HK-2 (cell line): ENCODE measurements around the gene HEXA.
A peak's percentile ranks its signal among the peaks of the same experiment; 100 is the strongest.

Source experiments
- DNase-seq: peaks from one replicate; pipeline ENCODE4 v3.0.0-alpha.2; 2018; ENCODE audit not compliant: unreplicated experiment

The HEXA gene

DNA sequence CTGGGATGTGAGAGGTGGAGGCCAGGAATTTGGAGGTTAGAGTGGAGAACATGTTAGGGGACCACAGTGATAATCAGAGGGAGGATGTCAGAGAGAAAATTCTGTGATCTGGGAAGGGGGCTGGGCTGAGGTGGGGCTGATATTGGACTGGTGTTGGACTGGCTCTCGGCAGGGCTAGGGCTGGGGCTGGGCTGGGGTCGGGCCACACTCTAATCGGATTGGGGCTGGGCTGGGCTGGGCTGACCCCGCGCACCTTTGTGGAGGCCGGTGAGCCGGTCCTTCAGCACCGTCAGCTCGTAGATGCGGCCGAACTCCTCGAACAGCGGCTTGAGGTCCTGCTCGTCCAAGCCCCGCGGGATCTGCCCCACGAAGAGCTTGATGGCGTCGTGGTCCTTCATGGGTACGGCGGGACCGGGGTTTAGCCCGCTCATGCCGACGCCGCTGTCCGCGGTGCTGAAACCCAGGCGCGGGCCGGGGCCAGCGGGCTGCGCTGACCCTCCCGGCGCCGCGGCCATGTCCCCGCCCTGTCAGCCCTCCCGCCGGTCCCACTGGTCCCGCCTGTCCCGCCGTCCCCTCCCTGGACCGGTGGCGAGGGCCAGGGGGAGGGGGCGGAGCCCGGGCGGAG, 56.3 kb downstream of the HEXA start:
- peak; percentile 69 for DNase-seq

DNA sequence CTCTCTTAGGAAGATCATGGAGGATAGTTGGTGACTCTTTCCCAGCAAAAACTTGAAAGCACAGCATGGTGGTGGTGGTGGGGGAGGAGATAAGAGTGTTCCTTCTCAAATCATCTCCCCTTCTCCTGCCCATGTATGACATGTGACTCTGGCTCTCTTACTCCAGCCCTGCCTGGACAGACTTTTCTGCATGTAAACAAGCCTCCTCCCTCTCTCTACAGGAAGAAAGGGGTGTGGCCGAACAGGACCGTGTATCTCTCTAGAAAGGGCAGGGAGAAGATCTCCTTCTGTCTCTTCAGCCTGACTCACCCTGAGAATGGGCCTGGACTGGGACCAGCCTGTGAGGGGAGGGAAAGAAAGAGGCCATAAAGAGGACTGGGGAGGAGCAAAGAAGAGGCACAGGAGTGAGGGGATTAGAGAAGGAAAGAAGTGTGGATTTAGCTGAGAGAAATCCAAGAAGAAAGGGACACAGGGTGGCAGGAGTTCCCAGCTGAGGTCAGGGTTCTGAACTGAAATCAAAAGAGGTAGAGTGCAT, 57.3 kb downstream of the HEXA start:
- DNase-seq: no peak

DNA sequence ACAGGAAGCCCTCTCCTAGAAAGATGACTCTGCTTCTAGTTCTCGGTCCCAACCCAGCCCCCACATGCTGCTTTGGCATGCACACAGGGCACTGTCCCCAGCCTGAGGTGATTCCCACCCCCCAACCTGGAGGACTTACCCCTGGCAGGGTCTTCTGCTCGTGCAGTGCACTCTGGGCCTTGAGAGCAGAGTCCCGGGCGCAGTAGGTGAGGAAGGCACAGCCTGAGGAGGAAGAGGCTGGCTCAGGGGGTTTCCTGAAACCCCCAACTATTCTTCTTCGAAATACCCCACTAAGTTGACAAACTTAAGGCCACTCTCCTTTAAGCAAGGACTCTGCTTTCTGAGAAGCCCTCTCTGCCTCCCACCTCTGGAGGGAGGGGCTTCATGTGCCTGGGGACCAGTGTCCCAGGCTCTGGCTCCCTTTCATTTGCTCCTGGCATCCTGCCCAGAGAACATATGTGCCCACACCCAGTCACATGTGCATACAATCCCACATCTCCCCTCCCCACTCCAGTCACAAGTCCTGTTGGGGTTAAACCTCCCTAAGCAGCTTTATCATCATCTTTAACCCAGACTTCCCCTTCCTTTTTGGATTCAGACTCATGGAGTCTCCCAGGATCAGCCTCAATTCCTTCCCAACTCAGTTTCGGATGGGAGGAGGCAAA, 60.0 kb downstream of the HEXA start:
- no peak for DNase-seq

DNA sequence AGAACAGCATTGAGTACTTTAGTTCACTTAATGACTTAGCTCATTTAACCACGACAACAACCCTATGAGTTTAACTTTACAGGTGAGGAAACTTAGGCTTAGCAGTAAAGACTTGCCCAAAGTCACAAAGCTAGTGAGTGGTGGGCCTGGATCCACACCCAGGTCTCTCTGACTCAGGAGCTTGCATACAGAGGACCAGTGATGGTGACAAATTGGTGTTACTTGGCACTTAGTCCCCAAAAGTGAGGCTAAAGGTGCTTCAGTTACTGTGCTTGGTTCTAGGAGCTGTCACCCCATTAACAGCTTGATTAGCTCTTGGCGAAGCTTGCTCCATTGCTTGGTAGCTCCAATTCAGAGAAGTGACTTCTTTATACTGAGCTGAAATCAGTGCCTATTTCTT, 61.9 kb downstream of the HEXA start:
- no peak for DNase-seq

DNA sequence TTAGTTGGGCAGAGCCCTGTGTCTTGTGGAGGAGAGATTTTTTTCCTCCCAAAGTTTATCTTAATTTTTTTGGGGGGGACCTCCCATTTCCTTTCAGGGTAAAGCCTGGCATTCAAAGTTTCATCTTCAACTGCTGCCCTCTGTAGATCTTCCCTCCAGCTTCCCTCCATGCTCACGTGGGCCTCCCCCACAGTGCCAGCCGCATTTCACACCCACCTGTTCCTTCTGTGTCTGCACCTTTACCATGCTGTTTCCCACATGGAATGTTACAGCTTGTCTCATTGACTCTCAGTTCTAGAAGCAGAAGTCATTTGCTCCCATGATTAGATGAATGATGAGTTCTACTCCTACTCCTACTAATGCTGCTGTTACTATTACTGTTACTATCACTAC, 62.4 kb downstream of the HEXA start:
- DNase-seq: no peak

DNA sequence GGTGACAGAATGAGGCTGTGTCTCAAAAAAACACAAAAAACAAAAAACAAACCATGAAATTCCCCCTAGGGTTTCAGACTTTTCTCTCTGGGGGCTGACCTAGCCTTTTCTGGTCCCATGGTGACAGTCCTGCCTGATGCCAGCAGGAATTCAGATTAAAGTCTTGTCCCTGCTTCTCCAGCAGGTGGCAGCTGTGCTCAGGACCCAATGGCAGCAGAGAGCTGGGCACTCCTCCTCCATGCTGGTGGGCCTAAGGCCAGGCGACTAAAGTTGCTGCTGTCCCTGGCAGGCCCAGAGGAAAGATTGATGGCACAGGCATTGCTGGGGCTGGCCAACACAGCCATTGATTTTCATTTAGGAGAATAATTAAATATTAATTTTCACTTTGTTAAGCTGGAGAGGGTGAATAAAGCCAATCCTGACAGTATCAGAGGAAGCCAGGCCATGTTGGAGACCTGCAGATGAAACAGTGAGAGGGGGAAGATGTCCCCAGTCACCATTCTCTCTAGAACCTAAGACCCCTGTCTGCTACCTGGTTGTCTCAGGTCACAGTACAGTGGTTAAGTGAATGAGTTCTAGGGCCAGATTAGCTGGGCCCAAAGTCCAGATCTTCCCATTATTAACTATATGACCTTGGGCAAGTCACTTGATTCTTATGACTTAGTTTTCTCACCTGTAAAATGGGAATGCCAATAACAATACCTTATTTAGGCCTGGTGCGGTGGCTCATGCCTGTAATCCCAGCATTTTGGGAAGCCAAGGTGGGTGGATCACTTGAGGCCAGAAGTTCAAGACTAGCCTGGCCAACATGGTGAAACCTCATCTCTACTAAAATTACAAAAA, 63.0 kb downstream of the HEXA start:
- peak; percentile 49 for DNase-seq

DNA sequence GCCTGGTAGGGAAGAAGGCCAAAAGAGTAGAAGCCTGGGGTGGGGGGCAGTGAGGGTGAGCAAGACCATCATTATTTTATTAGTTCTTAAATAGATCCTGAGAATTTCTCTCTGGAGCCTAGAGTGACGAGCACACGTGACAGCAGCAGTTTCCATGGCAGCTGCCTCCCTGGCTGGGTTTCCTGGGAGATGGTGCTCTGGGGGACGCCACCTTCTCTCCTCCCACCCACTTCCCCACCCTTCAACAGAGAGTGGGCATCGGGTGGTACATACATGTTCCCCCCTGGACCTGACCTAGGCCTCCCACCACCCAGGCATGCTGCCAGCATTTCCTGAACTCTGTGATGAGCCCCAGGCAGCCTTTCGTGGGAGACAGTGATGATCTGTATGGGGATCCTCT, 68.8 kb downstream of the HEXA start:
- no peak for DNase-seq

DNA sequence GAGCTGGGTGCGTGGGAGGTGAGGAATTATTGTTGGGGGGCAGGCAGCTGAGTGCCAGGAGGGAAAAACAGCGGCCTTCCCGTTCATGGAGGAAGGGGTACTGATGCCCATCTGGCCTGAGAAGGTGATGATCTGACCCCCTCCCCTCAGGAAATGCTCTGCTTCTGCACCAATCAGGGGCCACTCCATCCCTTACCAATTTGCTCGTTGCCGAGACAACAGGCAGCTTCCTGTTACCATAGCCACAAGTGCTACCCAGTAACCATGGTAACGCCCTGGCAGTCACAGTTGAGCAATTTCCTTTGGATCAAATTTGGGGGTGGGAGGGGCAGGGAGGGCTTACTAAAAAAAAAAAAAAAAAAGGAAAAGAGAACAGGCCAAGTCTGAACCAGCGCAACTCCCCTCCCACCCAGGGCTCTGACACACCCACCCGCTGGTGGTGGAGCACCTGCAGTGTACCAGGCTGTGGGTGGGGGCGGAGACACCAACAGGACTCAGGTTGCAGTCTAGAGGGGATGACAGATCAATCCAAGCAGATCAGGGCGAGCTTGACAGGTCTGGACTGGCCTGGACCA, 69.5 kb downstream of the HEXA start:
- DNase-seq: no peak

DNA sequence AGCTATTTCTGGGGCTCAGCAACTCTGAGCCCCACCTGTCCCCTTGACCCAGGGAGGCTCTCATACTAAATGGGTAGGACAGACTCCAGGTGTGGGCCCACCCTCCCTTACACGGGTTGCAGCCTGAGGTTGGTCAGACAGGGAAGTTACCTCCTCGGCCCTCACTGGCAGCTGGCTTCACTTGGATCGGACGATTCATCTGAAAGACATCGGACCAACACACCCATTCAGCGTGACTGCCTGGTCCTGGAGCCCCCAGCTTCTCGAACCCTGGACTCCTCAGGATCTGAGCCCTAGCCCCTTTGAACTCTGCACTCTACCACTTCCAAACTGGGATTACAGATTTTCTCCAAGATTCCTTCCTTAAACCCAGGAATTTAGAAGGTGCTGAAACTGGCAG, 71.2 kb downstream of the HEXA start:
- no peak for DNase-seq

DNA sequence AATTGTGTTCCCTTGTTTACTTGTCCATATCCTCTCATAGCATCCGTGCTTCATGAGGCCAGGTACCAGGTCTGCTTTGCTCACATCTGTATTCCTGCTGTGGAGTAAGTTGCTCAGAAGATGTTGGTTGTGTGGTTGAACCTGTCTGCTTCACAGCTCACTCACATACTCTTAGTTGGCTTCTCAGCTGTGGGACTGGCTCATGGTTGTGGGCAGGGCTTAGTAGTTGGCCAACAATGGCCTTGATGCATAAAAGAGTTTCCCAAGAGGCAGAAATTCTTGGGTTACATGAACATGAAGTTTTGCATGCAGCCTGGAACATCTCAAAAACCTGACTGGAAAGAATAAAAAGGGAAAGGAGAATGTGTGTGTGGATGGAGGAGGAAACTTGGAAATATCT, 72.9 kb downstream of the HEXA start:
- DNase-seq: no peak
